GM12878 (cell line): ENCODE results near the gene LRFN2. TPM values are rescaled to one million over a fixed set of nuclear protein-coding genes. Genes with fewer than 3 reads are reported as not detected.

Experiments
- ATAC-seq: fragments of 200-7000 bp; cut with Tn5 transposase; 3 replicates; pipeline ENCODE4 v1.9.1; 2020; ENCODE audit warnings: mild to moderate bottlenecking, moderate library complexity
- BruUV-seq: library from RNA; stranded (reverse); fragments of 400-500 nt; replicated peaks from 2 replicates; lab custom pipeline; 2021; lab: Mats Ljungman, UMichigan
- CTCF ChIA-PET: fragments of 300-600 bp; sonication (Branson Sonifier 250); formaldehyde crosslinking; extraction: SDS; loops from one replicate; lab custom pipeline; 2021; ENCODE audit warnings: inconsistent platforms; lab: Yijun Ruan, JAX
- POLR2A ChIA-PET: fragments of 350-600 bp; formaldehyde crosslinking; extraction: SDS; loops from one replicate; lab custom pipeline; 2021; ENCODE audit warnings: inconsistent platforms; lab: Charles Lee
- RAD21 ChIA-PET: fragments of 300-600 bp; sonication (Branson Sonifier 250); formaldehyde crosslinking; loops from one replicate; lab custom pipeline; 2023; ENCODE audit warnings: antibody characterized with exemption; ENCODE audit not compliant: unreplicated experiment; lab: Charles Lee
- SMC1A ChIA-PET: fragments of 300-600 bp; sonication (Branson Sonifier 250); formaldehyde crosslinking; loops from one replicate; lab custom pipeline; 2023; ENCODE audit not compliant: unreplicated experiment, uncharacterized antibody; lab: Charles Lee
- DNase-seq: peaks from one replicate; pipeline ENCODE4 v3.0.0-alpha.2; 2011; ENCODE audit warnings: low read depth, low spot score
- FAIRE-seq: peaks from 3 replicates; lab custom pipeline; 2011; peaks lifted over from hg19 to GRCh38; lab: Jason Lieb, UNC
- H2AFZ ChIP-seq: 2 replicates; pipeline ENCODE4 v1.6.0; 2011; ENCODE audit warnings: low read depth, low read length, control low read depth; ENCODE audit not compliant: control insufficient read depth
- H3K27ac ChIP-seq: 2 replicates; pipeline ENCODE4 v1.5.1; 2011; ENCODE audit warnings: control low read depth; ENCODE audit not compliant: control insufficient read depth, insufficient read depth
- H3K27me3 ChIP-seq, 2 experiments: replicated peaks in 1 of 2; 2 replicates each; pipeline versions ENCODE4 v1.6.0 to v1.6.1; 2011; ENCODE audit warnings: low read length in 1 of 2; ENCODE audit not compliant: control insufficient read depth in 2 of 2, insufficient read depth in 2 of 2
- H3K36me3 ChIP-seq, 2 experiments: 2 replicates each; pipeline ENCODE4 v1.5.1; 2011; ENCODE audit warnings: low read length in 1 of 2; ENCODE audit not compliant: control insufficient read depth in 2 of 2, insufficient read depth in 2 of 2
- H3K4me1 ChIP-seq: 2 replicates; pipeline ENCODE4 v1.6.1; 2011; ENCODE audit warnings: mild to moderate bottlenecking, low read length, moderate library complexity, mixed read lengths; ENCODE audit not compliant: control insufficient read depth, insufficient read depth
- H3K4me2 ChIP-seq: 2 replicates; pipeline ENCODE4 v1.6.0; 2011; ENCODE audit warnings: control low read depth; ENCODE audit not compliant: control insufficient read depth, insufficient read depth
- H3K4me3 ChIP-seq: fragments of 200-600 bp; sonication (generic); 2 replicates; pipeline ENCODE4 v1.5.1; 2016
- H3K79me2 ChIP-seq: 2 replicates; pipeline ENCODE4 v1.6.0; 2011; ENCODE audit warnings: low read length; ENCODE audit not compliant: control insufficient read depth, insufficient read depth
- H3K9ac ChIP-seq: 2 replicates; pipeline ENCODE4 v1.8.0; 2011; ENCODE audit warnings: low read length, control low read depth, mixed read lengths; ENCODE audit not compliant: control insufficient read depth, insufficient read depth
- H3K9me3 ChIP-seq: replicated peaks from 3 replicates; pipeline ENCODE4 v1.5.1; 2011; ENCODE audit warnings: mild to moderate bottlenecking, low read length; ENCODE audit not compliant: control insufficient read depth, insufficient read depth
- H4K20me1 ChIP-seq: 2 replicates; pipeline ENCODE4 v1.6.0; 2011; ENCODE audit not compliant: control insufficient read depth, insufficient read depth
- ATF2 ChIP-seq: IDR thresholded peaks from 2 replicates; pipeline ENCODE4 v1.6.1; 2012; ENCODE audit warnings: low read length, inconsistent platforms
- BCL11A ChIP-seq: IDR thresholded peaks from 2 replicates; pipeline ENCODE4 v1.6.1; 2011; ENCODE audit warnings: low read depth, low read length
- DPF2 ChIP-seq: fragments of 450-650 bp; IDR thresholded peaks from 2 replicates; pipeline ENCODE4 v1.6.1; 2017; ENCODE audit warnings: mild to moderate bottlenecking
- EZH2 ChIP-seq: IDR thresholded peaks from 2 replicates; pipeline ENCODE4 v1.6.1; 2012; ENCODE audit warnings: low read depth, mild to moderate bottlenecking, control low read depth, inconsistent platforms, low read length, borderline replicate concordance; ENCODE audit not compliant: control insufficient read depth
- MEF2A ChIP-seq: IDR thresholded peaks from 2 replicates; pipeline ENCODE4 v1.6.1; 2011; ENCODE audit warnings: low read depth, mild to moderate bottlenecking, low read length, moderate library complexity; ENCODE audit not compliant: insufficient read depth
- PML ChIP-seq: IDR thresholded peaks from 2 replicates; pipeline ENCODE4 v1.6.1; 2012; ENCODE audit warnings: low read length, inconsistent platforms
- REST ChIP-seq: IDR thresholded peaks from 2 replicates; pipeline ENCODE4 v1.6.1; 2012; ENCODE audit warnings: mild to moderate bottlenecking, low read depth, low read length
- SUZ12 ChIP-seq: fragments of 200-600 bp; sonication (generic); IDR thresholded peaks from one replicate; pipeline ENCODE4 v1.6.1; 2018; ENCODE audit warnings: antibody characterized with exemption, mild to moderate bottlenecking; ENCODE audit not compliant: unreplicated experiment
- TCF7 ChIP-seq: IDR thresholded peaks from 2 replicates; pipeline ENCODE4 v1.6.1; 2014; ENCODE audit warnings: antibody characterized with exemption, borderline replicate concordance
- YBX1 ChIP-seq: fragments of 450-650 bp; IDR thresholded peaks from 2 replicates; pipeline ENCODE4 v1.6.1; 2016; ENCODE audit warnings: antibody characterized with exemption
- ZBTB33 ChIP-seq: fragments of 450-650 bp; IDR thresholded peaks from 2 replicates; pipeline ENCODE4 v1.6.1; 2017; ENCODE audit warnings: mild to moderate bottlenecking
- WGBS: methylation state at CpG from one replicate; pipeline ENCODE4 v1.1.6; 2016; ENCODE audit warnings: low lambda C conversion rate; ENCODE audit not compliant: insufficient replicate concordance, insufficient coverage; ENCODE audit errors: missing lambda C conversion rate; 5-methylcytosine and 5-hydroxymethylcytosine counted together
- in situ Hi-C: fragments of 300-500 bp; cut with MboI; formaldehyde crosslinking; loops from 9 replicates; pipeline ENCODE4 v1.14.3; 2018; ENCODE audit warnings: mixed read lengths
- intact Hi-C: fragments of 100-400 bp; cut with micrococcal nuclease; formaldehyde crosslinking; loops from one replicate; pipeline ENCODE4 v1.14.2; 2022; ENCODE audit not compliant: unreplicated experiment
- polyA plus RNA-seq, 11 experiments: library from polyadenylated mRNA; depleted of rRNA in 4 of 11; unstranded in 6 of 11; stranded (reverse) in 5 of 11; fragments of >200 nt; fragmentation: Nextera tagmentation in 4 of 11; fragmentation: Illumina TruSeq in 1 of 11; extraction: Ambion mirVana in 4 of 11; extraction: Trizol in 1 of 11; gene quantifications; 1 replicate in 1 of 11; 2 replicates in 10 of 11; pipeline versions ENCODE4 v1.2.1 to v1.2.3, GENCODE V29; 2011 to 2016; ENCODE audit warnings: inconsistent platforms in 2 of 11, missing spikeins in 2 of 11, low read depth in 1 of 11
- total RNA-seq, 4 experiments: library from RNA; depleted of rRNA in 3 of 4; stranded (reverse); fragments of >200 nt in 3 of 4; fragmentation: Illumina TruSeq in 1 of 4; extraction: Trizol in 1 of 4; gene quantifications; 2 replicates each; pipeline versions ENCODE4 v1.2.1 to v1.2.3, GENCODE V29; 2013 to 2021

The LRFN2 gene
- total and polyA plus RNA-seq, 10 of the 15 experiments (the other 5 are each of a cell fraction or from before 2014, with no cell fraction given) = not detected

- no peak for FAIRE-seq
- POLR2A ChIA-PET = no interaction called here
- RAD21 ChIA-PET = no interaction called here
- no peaks in the 10 kb centered on the region for H3K79me2 ChIP-seq
- no peaks in the 10 kb centered on the region for H3K4me1 ChIP-seq
- no peaks in the 10 kb centered on the region for H3K9me3 ChIP-seq
- no peaks in the 10 kb centered on the region; a peak in 2 of 4 replicates for H3K27me3 ChIP-seq
- DNase-seq = no peak
- no peak overlapping the region for H3K4me3 ChIP-seq
- no peaks in the 10 kb centered on the region for H4K20me1 ChIP-seq
- CTCF ChIA-PET = no interaction called here
- no peak overlapping the region for H2AFZ ChIP-seq
- in situ Hi-C loops = no loop called here
- SMC1A ChIA-PET = no interaction called here
- H3K9ac ChIP-seq = no peak overlapping the region
- H3K27ac ChIP-seq = no peak overlapping the region
- intact Hi-C loops = no loop called here
- ATAC-seq = no peak
- BruUV-seq = no TSS peak
- no peaks in the 10 kb centered on the region for H3K36me3 ChIP-seq
- 14% methylated on average over 3 of the region's 3 CpGs for WGBS
- H3K4me2 ChIP-seq = no peak overlapping the region
- TF ChIP-seq DPF2 = no peak
- TF ChIP-seq TCF7 = no peak
- TF ChIP-seq ZBTB33 = no peak
- no peak for TF ChIP-seq EZH2
- TF ChIP-seq PML = no peak
- no peak for TF ChIP-seq BCL11A
- no peak for TF ChIP-seq ATF2
- no peak for TF ChIP-seq REST
- TF ChIP-seq YBX1 = no peak
- no peak for TF ChIP-seq MEF2A
- no peak for TF ChIP-seq SUZ12
Observed at GRCh38 chr6:40386200-40386599, 201.0 kb downstream of the LRFN2 start.
